Activated T-helper 1 cell treated with anti-CD3 and anti-CD28 coated beads, Interleukin-2, amount 50 U/mL, for 16 hours (primary cell): ENCODE results near the gene MYOZ3.

Experiments used
- DNase-seq, 2 donors: peaks; one replicate each; pipeline ENCODE4 v3.0.0-alpha.2; 2020; ENCODE audit warnings: low read depth in 1 of 2, low spot score in 1 of 2

Gene MYOZ3

DNA sequence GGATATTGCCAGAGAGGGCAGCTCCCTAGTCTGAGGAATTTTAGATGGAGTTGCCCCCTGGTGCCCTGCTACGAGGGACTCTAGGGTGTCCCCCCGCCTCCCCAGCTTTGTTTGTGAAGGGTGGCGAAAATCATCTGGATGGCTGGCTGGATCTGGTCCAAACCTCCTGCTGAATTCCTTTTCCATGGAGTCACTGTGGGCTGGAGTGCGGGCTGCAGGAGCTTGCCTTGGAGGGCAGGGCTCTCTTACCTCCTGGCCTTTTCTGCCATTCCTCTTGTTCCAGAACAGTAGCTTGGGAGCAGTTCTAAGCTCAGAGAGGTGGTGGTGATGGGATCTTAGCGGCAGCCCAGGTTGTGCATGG is 18.5 kb upstream of the MYOZ3 start:
- DNase-seq = no peak

DNA sequence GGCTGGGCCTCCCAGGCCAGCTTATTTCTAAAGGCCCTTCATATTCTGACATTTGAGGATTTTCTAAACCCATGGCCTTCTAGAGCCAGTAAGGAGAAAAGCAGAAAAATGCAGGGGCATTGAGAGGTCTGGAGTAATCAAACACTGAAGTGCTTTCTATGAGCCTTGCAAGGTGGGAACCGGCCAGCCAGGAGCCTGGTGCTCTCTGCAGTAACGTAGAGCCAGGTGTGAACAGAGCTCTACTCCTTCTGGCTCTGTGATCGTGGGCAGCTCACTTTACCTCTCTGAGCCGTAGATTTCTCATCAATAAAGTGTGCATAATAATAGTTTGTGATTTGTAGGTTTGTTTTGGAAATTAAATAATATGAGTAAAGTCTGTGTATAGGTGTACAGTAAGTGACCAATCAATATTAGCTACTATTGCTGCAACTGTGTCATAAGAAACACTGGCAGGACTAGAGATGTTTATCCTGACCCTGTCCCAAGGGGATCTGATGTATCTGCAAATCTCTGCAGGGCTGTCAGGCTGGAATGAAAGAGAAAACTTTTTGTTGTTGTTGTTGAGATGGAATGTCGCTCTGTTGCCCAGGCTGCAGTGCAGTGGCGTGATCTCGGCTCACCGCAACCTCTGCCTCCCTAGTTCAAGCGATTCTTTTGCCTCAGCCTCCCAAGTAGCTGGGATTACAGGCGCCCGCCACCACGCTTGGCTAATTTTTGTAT is 17.9 kb upstream of the MYOZ3 start:
- DNase-seq = no peak

DNA sequence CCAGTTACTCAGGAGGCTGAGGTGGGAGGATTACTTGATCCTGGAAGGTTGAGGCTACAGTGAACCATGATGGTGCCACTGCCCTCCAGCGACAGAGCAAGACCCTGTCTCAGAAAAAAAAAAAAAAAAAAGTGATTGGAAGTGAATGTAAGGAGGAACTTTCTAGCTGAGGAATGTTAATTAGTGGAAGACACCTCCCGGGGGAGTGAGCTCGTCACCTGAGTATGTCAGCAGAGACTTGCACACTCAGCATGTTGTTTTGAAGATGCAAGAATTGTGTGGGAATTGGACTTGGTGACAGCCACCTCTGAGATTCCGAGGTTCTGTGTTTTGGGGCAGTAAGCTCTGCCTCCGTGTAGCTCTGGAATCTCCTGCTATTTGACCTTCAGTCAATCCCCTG is 17.0 kb upstream of the MYOZ3 start:
- DNase-seq = no peak

DNA sequence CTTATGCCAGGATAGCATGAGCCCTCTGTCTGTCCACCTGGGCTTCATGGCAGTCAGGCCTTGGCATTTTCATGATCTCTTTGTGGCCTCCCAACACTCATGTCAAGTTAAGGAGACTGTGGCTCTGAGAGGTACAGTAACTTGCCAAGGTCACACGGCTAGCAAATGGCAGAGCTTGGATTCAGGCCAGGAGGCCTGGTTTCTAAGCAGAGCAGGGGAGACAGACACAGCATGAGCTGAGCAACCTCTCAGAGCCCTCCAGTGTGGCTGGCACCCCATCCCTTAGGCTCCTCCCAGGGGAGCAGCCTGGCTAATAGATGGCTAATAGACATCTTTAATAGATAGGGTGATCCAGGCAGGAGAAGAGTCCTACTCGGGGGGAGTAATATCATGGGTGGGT is 16.5 kb upstream of the MYOZ3 start:
- no peak for DNase-seq

DNA sequence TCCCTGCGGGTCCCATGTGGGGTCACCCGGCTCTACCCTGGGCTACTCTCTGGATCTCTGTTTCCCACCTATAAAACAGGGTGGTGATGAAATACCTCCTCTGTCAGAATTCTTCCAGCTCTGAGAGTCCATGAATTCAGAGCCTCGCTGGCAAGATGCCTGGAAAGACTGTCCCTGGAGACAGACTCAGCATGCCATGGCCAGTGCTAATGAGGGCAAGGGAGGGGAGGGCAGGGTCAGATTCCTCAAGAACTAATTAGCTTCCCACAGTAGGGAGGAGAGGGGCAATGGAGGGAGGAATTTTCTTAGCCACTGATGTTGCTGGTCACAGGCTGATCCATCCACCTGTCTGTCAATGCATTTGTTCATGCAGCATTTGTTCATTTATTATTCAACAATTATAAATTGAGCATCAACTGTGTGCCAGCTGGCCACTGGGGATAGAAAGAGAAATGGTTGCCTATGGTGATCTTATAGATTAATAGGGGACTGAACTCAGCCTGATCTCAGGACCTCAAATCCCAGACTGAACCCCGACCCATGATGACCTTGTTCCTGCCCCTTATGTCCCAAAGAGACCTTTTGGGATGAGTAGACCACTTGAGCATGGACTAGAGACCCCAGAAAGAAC is 15.9 kb upstream of the MYOZ3 start:
- DNase-seq = no peak

DNA sequence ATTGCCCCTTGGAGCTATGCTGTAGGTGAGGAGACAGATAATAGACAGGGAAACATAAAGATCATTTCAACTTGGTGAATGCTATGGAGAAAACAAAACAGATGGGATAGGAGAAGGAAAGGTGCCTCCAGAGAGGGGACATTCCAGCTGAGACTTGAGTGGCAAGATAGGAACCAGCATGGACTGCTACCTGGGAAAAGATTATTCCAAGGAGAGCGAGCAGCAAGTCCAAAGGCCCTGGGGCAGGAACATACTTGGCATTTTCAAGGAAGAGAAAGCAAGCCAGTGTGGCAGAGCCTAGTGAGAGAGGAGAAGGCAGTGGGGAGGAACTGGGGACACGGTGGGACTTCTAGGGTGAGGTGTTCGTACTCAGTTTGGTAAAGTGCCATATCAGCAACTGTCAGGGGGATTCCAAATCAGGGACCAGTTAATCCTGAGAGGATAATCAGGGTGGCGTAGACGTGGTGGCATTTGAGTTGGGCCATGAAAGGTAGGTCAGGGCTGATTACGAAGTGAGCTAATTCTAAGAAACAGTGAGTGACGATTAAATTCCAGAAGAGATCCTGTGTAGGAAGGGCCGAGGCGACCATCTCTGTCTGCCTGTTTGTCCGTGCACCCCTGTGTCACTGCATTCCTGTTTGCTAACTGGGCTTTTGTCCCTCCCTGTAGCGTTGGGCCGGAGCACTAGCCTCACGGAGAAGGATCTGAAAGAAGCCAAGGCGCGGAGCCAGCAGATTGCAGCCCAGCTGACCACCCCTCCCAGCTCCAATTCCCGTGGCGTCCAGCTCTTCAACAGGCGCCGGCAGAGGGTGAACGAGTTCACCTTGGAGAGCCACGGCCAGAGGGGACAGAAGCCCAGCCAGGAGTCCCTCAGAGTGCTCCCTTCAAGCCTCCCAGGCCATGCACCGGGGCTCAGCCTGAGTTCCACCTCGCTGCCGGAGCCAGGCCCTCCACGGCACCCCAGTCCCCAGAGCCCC is 13.5 kb upstream of the MYOZ3 start:
- DNase-seq = no peak

DNA sequence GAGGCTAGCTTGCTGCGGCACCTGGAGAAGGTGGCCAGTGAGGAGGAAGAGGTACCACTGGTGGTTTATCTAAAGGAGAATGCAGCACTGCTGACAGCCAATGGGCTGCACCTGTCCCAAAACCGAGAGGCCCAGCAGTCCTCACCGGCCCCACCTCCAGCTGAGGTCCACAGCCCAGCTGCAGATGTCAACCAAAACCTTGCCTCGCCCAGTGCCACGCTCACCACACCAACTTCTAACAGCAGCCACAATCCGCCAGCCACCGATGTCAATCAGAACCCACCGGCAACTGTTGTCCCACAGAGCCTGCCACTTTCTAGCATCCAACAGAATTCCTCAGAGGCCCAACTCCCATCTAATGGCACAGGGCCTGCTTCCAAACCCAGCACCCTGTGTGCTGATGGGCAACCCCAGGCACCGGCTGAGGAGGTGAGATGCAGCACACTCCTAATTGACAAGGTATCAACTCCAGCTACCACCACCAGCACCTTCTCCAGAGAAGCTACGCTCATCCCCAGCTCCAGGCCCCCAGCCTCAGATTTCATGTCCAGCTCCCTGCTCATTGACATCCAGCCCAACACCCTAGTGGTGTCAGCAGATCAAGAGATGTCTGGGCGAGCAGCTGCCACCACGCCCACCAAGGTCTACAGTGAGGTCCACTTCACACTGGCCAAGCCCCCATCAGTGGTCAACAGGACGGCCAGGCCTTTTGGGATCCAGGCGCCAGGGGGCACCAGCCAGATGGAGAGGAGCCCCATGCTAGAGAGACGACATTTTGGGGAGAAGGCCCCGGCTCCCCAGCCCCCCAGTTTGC is 12.6 kb upstream of the MYOZ3 start:
- DNase-seq = no peak

DNA sequence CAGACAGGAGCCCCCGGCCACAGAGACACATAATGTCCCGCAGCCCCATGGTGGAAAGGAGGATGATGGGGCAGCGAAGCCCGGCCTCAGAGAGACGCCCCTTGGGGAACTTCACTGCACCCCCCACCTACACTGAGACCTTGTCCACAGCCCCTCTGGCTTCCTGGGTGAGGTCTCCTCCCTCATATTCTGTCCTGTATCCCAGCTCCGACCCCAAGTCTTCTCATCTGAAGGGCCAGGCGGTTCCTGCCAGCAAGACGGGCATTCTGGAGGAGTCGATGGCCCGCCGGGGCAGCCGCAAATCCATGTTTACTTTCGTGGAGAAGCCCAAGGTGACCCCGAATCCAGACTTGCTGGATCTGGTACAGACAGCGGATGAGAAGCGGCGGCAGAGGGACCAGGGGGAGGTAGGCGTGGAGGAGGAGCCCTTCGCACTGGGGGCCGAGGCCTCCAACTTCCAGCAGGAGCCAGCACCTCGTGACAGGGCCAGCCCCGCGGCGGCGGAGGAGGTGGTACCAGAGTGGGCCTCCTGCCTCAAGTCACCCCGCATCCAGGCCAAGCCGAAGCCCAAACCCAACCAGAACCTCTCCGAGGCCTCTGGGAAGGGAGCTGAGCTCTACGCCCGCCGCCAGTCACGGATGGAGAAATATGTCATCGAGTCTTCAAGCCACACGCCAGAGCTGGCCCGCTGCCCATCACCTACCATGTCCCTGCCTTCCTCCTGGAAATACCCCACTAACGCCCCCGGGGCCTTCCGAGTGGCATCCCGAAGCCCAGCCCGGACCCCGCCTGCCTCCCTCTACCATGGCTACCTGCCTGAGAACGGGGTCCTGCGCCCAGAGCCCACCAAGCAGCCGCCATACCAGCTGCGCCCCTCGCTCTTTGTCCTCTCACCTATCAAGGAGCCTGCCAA is 11.7 kb upstream of the MYOZ3 start:
- no peak for DNase-seq

DNA sequence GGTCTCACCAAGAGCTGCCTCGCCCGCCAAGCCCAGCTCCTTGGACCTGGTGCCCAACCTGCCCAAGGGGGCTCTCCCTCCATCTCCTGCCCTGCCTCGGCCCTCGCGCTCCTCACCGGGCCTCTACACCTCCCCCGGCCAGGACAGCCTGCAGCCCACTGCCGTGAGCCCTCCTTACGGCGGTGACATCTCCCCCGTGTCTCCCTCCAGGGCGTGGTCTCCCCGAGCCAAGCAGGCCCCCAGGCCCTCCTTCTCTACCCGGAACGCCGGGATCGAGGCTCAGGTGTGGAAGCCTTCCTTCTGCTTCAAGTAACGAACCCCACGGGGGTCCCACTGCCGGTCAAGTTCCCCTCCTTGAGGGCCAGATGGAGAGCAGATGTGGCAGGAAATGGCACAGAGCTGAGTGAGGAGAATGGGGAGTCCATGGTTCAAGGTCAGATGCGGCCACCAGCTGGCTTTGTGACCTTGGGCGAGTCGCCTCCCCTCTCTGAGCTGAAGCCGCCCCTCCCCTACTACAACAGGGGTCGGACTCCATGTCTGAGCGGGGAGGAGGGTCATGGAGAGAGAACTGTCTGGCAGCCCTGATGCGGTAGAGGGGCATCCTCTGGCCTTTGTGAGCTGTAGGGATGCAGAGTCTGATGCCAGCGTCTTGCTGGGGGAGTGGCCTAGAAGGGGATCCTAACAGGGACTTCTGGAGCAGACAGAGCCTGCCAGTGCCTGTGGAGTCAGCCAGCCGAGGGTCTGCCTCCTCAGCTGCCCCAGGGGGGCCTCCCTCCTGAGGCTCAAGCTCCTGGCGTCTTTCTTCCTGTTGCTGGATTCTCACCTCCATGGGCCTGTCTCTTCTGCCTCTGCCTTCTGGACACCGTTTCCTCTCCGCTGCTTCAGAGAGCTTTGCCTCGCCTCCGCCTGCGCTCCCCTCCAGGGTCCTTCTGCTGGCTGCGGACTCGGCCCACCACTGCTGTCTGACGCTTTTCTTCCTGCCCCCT is 10.7 kb upstream of the MYOZ3 start:
- no peak for DNase-seq

DNA sequence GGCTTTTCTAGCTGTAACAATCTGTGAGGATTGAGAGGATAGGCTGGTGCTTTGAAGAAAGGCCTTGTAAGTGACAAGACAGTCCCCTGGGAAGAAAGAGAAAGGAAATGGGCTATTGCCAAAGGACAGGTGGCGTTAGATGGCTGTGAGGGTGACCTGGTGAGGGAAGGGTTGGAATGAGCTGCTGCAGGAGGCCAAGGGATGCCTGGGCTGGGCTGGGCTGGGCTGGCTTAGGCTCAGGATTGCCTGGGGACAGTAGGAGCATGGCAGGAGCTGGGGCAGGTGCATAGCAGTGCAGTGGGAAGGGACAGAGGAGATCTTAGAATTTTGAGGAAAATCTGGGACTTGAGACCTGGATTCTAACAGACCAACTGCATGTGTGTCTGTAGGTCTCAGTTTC is 9.7 kb upstream of the MYOZ3 start:
- no peak for DNase-seq

DNA sequence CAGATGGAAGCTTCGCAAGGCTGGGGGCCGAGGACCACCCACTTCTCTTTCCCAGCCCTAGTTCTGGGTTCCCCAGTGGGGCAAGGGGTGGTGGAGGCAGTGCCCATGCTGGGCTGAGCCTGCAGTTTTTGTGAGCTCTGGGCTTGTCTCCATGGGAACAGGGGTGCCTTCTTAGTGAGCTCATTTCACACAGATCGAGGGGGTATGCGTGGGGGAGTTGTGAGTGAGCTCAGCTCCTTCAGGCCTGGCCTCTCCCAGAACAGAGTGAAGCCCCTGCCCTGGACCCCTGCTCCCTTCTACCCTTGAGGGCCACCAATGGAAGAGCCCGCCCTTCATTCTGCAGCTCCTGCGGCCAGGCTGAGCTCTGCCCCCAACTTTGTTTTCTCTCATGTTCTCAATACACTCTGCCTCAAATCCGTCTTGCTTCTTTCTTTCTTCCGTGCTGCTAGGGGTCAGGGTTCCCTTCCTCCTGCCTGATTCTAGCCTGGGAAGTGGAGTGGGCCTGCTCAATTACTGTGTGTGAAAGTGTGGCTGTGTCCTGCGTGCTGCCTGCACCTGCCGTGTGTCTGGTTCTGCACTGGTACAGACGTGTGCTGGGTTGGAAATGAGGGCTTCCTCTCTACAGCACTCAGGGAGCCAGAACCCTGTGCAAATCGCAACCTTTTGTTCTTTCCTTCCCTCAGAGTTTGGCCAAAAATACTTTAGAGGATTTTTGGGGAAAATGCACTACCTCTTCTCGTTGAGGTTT is 9.0 kb upstream of the MYOZ3 start:
- no peak for DNase-seq

DNA sequence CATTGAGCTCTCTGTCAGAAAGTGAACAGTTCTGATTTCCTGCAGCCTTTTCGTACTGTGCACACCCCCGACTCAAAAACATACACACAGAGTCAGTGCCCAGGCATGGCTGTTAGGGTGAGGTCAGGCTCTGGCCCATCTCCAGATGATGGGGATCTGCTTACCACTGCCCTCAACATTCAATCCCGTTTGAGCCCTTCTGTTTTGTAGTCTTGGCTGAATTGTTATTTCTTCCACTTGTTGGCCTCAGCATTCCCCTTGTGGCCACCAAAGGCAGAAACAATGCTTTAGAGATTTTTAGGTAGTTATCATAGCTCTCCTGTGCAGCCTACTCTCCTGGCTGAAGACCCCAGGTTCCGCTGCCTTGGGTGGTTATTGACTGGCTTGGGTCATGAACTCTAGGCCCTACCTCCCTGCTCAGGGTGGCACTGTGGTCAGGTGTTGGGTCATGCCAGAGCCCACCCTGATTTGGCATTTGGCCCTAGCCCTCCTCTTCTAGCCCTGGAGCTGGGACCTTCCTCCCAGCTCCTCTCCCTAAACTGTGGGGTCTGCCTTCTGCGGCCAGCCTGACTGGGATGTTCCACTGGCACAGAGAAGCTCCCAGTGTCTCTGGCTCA is 7.8 kb upstream of the MYOZ3 start:
- DNase-seq = no peak

DNA sequence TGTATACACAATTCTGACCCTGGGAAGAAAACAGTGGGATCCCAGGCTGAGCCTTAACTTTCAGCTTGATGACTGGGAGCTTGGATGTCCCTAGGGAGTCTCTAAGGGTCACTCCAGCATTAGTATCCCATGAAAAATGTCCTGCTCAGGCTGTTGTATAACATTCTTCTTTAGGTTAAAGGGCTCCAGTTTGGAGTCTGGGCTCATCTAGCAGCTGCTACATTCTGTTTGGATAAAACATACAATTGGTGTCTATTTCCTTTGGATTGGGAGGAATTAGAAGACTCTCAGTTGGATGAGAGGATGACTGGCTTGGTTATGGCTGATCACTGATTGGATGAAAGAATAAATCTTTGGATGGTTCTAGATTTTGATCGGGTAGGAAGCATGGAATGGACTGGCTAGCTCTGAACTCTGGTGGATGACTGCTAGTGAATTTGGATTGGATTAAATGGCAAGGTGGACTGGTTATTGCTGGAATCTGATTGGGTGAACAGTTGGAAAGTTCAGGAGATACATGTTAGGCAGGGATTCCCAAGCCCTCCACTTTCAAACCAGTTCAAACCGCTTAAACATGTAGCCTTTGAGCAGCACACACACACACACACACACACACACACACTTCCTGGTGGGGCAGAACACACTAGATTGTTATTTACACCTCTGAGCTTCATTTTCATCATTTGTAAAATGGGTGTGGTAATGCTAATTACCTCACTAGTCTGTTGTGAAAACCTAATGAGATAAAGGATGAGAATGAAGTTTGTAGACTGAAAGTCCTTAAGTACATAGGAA is 7.1 kb upstream of the MYOZ3 start:
- no peak for DNase-seq

DNA sequence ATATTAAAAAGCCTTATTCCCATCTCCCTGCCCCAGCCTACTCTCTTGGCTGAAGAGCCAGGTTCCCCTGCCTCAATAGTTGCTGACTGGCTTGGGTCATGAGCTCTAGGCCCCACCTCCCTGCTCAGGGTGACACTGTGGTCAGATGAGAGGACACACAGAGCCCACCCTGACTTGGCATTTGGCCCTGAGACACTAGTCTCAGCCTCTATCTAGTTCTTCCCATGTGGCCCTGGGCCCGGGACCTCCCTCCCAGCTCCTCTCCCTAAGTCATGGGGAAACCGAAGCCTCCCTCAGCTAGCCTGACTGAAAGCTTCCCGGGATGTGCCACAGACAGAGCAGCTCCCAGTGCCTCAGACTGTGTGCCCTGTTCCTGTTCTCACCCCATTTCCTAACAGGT is 5.8 kb upstream of the MYOZ3 start:
- no peak for DNase-seq

DNA sequence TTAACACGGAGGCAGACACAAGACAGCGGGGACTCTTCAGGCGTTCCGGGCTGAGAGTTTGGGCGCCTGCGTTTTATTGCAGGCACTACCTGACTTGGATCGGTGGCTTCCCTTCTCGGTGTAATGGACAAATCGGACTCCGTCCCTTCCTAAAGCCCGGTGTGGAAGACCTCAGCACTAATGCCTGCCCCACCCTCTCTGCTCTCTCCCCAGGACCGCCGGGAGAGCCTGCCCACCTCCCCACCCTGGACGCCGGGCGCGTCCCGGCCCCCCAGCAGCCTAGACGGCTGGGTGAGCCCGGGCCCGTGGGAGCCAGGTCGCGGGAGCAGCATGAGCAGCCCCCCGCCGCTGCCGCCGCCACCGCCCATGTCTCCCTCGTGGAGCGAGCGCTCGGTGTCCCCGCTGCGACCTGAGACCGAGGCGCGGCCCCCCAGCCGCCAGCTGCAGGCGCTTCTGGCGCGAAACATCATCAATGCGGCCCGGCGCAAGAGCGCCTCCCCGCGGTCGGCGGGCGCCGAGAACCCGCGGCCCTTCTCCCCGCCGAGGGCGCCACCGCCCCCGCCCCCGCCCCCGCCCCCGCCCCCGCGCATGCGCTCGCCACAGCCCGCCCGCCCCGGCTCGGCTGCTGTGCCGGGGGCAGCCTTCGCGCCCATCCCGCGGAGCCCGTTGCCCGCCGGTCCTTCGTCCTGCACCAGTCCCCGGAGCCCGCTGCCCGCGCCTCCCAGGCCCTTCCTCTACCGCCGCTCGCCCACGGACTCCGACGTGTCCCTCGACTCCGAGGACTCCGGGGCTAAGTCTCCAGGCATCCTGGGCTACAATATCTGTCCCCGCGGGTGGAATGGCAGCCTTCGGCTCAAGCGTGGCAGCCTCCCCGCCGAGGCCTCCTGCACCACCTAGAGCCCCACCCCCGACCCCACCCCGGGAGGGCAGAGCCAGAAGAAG is 4.6 kb upstream of the MYOZ3 start:
- DNase-seq = peak; percentile 62 to 70

DNA sequence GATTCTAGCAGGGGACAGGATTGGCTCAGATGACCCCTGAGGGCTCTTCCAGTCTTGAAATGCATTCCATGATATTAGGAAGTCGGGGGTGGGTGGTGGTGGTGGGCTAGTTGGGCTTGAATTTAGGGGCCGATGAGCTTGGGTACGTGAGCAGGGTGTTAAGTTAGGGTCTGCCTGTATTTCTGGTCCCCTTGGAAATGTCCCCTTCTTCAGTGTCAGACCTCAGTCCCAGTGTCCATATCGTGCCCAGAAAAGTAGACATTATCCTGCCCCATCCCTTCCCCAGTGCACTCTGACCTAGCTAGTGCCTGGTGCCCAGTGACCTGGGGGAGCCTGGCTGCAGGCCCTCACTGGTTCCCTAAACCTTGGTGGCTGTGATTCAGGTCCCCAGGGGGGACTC is 2.9 kb upstream of the MYOZ3 start:
- no peak for DNase-seq
